ENCODE results near the gene NGLY1.

GRCh38 chr3:25687742-25688141, 95.5 kb downstream of the NGLY1 start:
- TF ChIP-seq, protein P1, sequence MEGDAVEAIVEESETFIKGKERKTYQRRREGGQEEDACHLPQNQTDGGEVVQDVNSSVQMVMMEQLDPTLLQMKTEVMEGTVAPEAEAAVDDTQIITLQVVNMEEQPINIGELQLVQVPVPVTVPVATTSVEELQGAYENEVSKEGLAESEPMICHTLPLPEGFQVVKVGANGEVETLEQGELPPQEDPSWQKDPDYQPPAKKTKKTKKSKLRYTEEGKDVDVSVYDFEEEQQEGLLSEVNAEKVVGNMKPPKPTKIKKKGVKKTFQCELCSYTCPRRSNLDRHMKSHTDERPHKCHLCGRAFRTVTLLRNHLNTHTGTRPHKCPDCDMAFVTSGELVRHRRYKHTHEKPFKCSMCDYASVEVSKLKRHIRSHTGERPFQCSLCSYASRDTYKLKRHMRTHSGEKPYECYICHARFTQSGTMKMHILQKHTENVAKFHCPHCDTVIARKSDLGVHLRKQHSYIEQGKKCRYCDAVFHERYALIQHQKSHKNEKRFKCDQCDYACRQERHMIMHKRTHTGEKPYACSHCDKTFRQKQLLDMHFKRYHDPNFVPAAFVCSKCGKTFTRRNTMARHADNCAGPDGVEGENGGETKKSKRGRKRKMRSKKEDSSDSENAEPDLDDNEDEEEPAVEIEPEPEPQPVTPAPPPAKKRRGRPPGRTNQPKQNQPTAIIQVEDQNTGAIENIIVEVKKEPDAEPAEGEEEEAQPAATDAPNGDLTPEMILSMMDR (IDR thresholded peaks at IDR 0.05 in 4 of 5, conservative IDR thresholded peaks at IDR 0.05 in 1 of 5), result no peak
- TF ChIP-seq POLR2A (IDR thresholded peaks at IDR 0.05), result no peak

Data from gastrocnemius medialis (tissue), 4 donors.